GM19099 (cell line): ENCODE data around the gene USP40.

Experiments
- POLR2A ChIP-seq: IDR thresholded peaks from 3 replicates; pipeline ENCODE4 v1.6.1; 2011; ENCODE audit warnings: low read depth; ENCODE audit not compliant: insufficient read length; ENCODE audit errors: extremely low read depth

Gene USP40, protein sequence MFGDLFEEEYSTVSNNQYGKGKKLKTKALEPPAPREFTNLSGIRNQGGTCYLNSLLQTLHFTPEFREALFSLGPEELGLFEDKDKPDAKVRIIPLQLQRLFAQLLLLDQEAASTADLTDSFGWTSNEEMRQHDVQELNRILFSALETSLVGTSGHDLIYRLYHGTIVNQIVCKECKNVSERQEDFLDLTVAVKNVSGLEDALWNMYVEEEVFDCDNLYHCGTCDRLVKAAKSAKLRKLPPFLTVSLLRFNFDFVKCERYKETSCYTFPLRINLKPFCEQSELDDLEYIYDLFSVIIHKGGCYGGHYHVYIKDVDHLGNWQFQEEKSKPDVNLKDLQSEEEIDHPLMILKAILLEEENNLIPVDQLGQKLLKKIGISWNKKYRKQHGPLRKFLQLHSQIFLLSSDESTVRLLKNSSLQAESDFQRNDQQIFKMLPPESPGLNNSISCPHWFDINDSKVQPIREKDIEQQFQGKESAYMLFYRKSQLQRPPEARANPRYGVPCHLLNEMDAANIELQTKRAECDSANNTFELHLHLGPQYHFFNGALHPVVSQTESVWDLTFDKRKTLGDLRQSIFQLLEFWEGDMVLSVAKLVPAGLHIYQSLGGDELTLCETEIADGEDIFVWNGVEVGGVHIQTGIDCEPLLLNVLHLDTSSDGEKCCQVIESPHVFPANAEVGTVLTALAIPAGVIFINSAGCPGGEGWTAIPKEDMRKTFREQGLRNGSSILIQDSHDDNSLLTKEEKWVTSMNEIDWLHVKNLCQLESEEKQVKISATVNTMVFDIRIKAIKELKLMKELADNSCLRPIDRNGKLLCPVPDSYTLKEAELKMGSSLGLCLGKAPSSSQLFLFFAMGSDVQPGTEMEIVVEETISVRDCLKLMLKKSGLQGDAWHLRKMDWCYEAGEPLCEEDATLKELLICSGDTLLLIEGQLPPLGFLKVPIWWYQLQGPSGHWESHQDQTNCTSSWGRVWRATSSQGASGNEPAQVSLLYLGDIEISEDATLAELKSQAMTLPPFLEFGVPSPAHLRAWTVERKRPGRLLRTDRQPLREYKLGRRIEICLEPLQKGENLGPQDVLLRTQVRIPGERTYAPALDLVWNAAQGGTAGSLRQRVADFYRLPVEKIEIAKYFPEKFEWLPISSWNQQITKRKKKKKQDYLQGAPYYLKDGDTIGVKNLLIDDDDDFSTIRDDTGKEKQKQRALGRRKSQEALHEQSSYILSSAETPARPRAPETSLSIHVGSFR

GRCh38 chr2:233566141-233566956 lies at the start of gene USP40:
Gene USP40 (minus strand): TSS chr2:233566782. CDS start chr2:233565554, 1,228 bp downstream.
- TF ChIP-seq POLR2A: peak; percentile 79

- no peak for TF ChIP-seq POLR2A
These were observed 44.7 kb upstream of the USP40 start for GRCh38 chr2:233611284-233611683.

DNA sequence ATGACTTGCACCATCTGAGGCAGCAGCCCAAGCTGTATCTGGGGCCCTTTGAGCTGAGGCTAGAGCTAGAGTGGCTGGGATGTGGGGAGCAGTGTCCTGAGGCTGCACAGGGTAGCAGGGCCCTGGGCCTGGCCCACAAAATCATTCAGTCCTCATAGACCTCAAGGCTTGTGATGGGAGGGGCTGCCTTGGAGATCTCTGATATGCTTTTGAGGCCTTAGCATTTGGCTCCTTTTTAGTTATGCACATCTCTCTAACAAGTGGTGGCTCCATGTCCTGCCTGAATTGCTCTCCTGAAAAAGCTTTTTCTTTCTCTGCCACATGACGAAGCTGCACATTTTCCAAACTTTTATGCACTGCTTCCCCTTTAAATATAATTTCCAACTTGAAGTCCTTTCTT lies 39.1 kb upstream of the USP40 start:
- TF ChIP-seq POLR2A: no peak

DNA sequence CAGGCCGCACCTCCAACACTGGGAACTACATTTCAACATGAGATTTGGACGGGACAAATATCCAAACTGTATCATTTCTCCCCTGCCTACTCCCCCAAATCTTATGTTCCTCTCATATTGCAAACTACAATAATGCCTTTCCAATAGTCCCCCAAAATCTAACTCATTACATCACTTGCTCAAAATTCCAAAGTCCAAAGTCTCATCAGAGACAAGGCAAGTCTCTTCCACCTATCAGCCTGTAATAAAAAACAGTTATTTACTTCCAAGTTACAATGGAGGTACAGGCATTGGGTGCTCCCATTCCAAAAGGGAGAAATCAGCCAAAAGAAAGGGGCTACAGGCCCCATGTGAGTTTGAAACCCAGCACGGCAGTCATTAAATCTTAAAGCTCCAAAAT lies 38.2 kb upstream of the USP40 start:
- no peak for TF ChIP-seq POLR2A

- TF ChIP-seq POLR2A: no peak
These were observed 36.9 kb upstream of the USP40 start for GRCh38 chr2:233603520-233603919.

DNA sequence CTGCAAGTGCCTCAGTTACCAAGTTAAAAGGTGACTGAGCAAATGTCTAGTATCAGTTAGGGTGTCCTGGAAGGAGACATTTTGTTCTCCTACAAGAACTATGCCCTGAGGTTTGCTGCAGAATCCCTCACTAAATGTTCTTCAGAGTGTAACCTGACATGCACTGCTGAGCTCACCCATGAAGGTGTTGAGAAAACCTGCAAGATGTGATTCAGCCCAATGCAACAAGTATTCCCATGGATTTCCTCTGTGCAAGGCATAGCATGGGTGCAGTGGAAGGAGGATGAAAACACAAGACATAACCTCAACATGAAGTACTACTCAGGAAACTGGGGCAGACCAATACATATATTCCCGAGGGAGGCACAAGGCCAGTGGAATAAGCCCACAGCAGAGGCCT lies 35.5 kb upstream of the USP40 start:
- TF ChIP-seq POLR2A: no peak

- no peak for TF ChIP-seq POLR2A
These were observed 33.8 kb upstream of the USP40 start for GRCh38 chr2:233600386-233600785.

- no peak for TF ChIP-seq POLR2A
These were observed 32.4 kb upstream of the USP40 start for GRCh38 chr2:233598952-233599351.

- no peak for TF ChIP-seq POLR2A
These were observed 30.9 kb upstream of the USP40 start for GRCh38 chr2:233597522-233597921.

DNA sequence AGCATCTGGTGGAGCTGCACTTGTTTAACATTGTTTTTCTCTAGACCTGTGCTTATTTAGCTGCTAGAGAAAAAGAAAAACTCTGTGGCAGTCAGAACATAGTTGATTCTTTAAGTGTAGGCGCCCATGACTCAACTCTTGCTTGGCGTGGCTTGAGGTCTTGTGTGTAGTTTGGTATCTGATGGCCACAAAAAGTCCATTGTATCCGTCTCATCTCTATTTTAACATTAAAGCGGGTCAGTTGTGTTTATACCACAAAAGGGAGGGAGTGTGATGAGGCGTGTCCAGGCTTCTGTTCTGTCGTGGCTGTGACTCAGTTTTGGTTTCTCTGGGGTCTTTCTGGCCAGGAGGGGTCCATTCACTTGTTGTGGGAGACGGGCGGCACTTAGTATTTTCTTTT lies 26.6 kb upstream of the USP40 start:
- TF ChIP-seq POLR2A: no peak

- TF ChIP-seq POLR2A: no peak
These were observed 21.8 kb upstream of the USP40 start for GRCh38 chr2:233588400-233588799.

DNA sequence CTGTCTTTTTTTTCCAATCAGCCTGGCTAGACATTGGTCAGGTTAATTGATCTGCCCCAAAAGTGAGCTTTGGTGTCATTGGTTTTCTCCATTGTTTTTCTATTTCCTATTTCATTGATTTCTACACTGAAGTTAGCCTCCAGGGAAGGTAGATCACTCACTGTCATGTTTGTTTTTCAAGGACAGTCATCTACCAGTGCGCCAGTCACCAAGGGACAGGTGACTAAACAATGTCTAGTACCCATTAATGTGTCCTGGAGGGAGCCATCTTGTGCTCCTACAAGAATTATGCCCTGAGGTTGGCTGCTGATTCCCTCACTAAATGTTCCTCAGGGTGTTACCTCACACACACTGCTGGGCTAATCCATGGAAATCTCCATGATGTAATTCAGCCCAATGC lies 17.6 kb upstream of the USP40 start:
- TF ChIP-seq POLR2A: no peak

DNA sequence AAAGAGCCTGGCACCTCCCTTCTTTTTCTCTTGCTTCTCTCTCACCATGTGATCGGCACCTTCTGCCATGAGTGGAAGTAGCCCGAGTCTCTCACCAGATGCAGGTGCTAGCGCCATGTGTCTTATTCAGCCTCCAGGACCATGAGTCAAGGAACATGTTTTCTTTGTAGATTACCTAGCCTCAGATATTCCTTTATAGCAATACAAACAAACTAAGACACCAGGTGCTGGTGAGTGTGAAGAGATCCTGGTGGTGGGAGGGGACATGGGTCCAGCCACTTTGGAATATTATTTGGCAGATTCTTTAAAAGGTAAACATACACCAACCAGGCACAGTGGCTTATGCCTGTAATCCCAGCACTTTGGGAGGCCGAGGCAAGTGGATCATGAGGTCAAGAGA lies 5.9 kb upstream of the USP40 start:
- TF ChIP-seq POLR2A: no peak

GRCh38 chr2:233571462-233571861 lies 4.9 kb upstream of the USP40 start:
- TF ChIP-seq POLR2A: no peak
